ENCODE measurements around the gene HDLBP. TPM values are rescaled to one million over a fixed set of nuclear protein-coding genes. Genes with fewer than 3 reads are reported as not detected.

HDLBP gene
- total and polyA plus RNA-seq, 2 experiments from 2014 or later: 230 to 306 TPM

GRCh38 chr2:241271706-241272302, 43.7 kb downstream of the HDLBP start:
- H3K9me3 Mint-ChIP-seq: no peaks in the 10 kb centered on the region
- H3K27ac Mint-ChIP-seq: 0 out of 2 replicates have a peak overlapping the region, but pooled peaks have one; percentile 60
- peak overlapping the region; percentile 90 for H3K4me2 ChIP-seq
- peaks cover 58% of the 10 kb centered on the region for H4K20me1 ChIP-seq (replicated peaks; ENCODE audit: insufficient read depth)
- TF ChIP-seq POLR2AphosphoS5 (IDR thresholded peaks at IDR 0.05; ENCODE audit: low read depth): no peak
- TF ChIP-seq NANOG (IDR thresholded peaks at IDR 0.05; ENCODE audit: borderline replicate concordance): no peak
- TF ChIP-seq STAT1 (IDR thresholded peaks at IDR 0.05; ENCODE audit: unreplicated experiment): no peak
- H2AFZ ChIP-seq: no peak overlapping the region
- no peak overlapping the region for H3K27ac ChIP-seq (ENCODE audit: low read depth)
- peak overlapping the region; percentile 72 for H3K4me3 ChIP-seq
- peaks cover 12% of the 10 kb centered on the region for H3K27me3 Mint-ChIP-seq (ENCODE audit: insufficient read depth, low read depth, poor library complexity)
- peaks cover 45% of the 10 kb centered on the region for H3K4me1 Mint-ChIP-seq
- H3K4me1 ChIP-seq (ENCODE audit: insufficient read depth): peaks cover 16% of the 10 kb centered on the region
- 0 out of 2 replicates have a peak, but pooled peaks cover under 1% of the 10 kb centered on the region for H3K36me3 ChIP-seq (ENCODE audit: insufficient read depth)
- no peaks in the 10 kb centered on the region for H3K27me3 ChIP-seq (ENCODE audit: insufficient read depth)
- H3K79me2 ChIP-seq (replicated peaks; ENCODE audit: insufficient read depth): peaks cover 93% of the 10 kb centered on the region
- peaks cover 16% of the 10 kb centered on the region for H3K36me3 Mint-ChIP-seq (ENCODE audit: low read depth)
- DNase-seq (ENCODE audit: low spot score) (peak; percentile 44), ATAC-seq (peak; percentile 25)
- 0 out of 2 replicates have a peak, but pooled peaks cover 5% of the 10 kb centered on the region for H3F3A ChIP-seq (replicated peaks; ENCODE audit: low read depth)
- H3K4me3 Mint-ChIP-seq: peak overlapping the region; percentile 82
- no peaks in the 10 kb centered on the region for H3K9me2 ChIP-seq (ENCODE audit: insufficient read depth)

GRCh38 chr2:241270531-241270930, 44.9 kb downstream of the HDLBP start:
- Histone ChIP-seq H3K79me2 (replicated peaks; ENCODE audit: insufficient read depth) (peaks cover 90% of the 10 kb centered on the region), H3K27ac (ENCODE audit: low read depth) (no peak overlapping the region), H4K20me1 (replicated peaks; ENCODE audit: insufficient read depth) (peaks cover 58% of the 10 kb centered on the region), H3K4me3 (no peak overlapping the region), H3K36me3 (ENCODE audit: insufficient read depth) (peaks cover 7% of the 10 kb centered on the region; the same call in 1 of the 2 replicates), H3K9me2 (ENCODE audit: insufficient read depth) (no peaks in the 10 kb centered on the region), H3F3A (replicated peaks; ENCODE audit: low read depth) (0 out of 2 replicates have a peak, but pooled peaks cover 5% of the 10 kb centered on the region), H3K4me1 (ENCODE audit: insufficient read depth) (peaks cover 16% of the 10 kb centered on the region), H2AFZ (no peak overlapping the region), H3K4me2 (0 out of 2 replicates have a peak overlapping the region, but pooled peaks have one; percentile 90), H3K27me3 (ENCODE audit: insufficient read depth) (no peaks in the 10 kb centered on the region)
- no peak for DNase-seq (ENCODE audit: low spot score)
- Mint-ChIP-seq H3K27me3 (ENCODE audit: insufficient read depth, low read depth, poor library complexity) (peaks cover 14% of the 10 kb centered on the region), H3K4me1 (peaks cover 50% of the 10 kb centered on the region), H3K4me3 (peak overlapping the region; percentile 82), H3K27ac (no peak overlapping the region), H3K36me3 (ENCODE audit: low read depth) (peaks cover 26% of the 10 kb centered on the region), H3K9me3 (no peaks in the 10 kb centered on the region)
- ATAC-seq: no peak
- TF ChIP-seq ZNF462 (CRISPR knock-in tag; IDR thresholded peaks at IDR 0.05) (no peak), EZH2 (IDR thresholded peaks at IDR 0.05; ENCODE audit: low read depth, unreplicated experiment) (no peak), JUNB (IDR thresholded peaks at IDR 0.05; ENCODE audit: unreplicated experiment) (no peak)
